CD14-positive monocyte (primary cell): ENCODE measurements around the gene SLC25A14. TPM values are rescaled to one million over a fixed set of nuclear protein-coding genes. Genes with fewer than 3 reads are reported as not detected.

Source experiments
- DNase-seq, 3 donors: peaks; one replicate each; pipeline ENCODE4 v3.0.0-alpha.2; 2011 to 2022
- H2AFZ ChIP-seq: 2 replicates; pipeline ENCODE4 v1.6.0; 2012; ENCODE audit warnings: mild to moderate bottlenecking, low read depth, low read length, inconsistent platforms; ENCODE audit not compliant: insufficient read depth, poor library complexity, severe bottlenecking
- H3K27ac ChIP-seq, 2 donors: 1 replicate in 1 of 2; 2 replicates in 1 of 2; pipeline ENCODE4 v1.5.1; 2012 to 2013; ENCODE audit warnings: low read length in 2 of 2, control low read depth in 1 of 2, inconsistent platforms in 1 of 2, low read depth in 1 of 2, mild to moderate bottlenecking in 1 of 2
- H3K27me3 ChIP-seq, 2 donors: one replicate each; pipeline versions ENCODE4 v1.6.0 to v1.6.1; 2011 to 2013; ENCODE audit warnings: low read length in 2 of 2; ENCODE audit not compliant: control insufficient read depth in 2 of 2, insufficient read depth in 2 of 2
- H3K36me3 ChIP-seq, 2 donors: replicated peaks in 1 of 2; 1 replicate in 1 of 2; 2 replicates in 1 of 2; pipeline versions ENCODE4 v1.5.1 to v1.6.1; 2012 to 2013; ENCODE audit warnings: low read length in 2 of 2, control low read depth in 1 of 2, inconsistent platforms in 1 of 2, mild to moderate bottlenecking in 1 of 2; ENCODE audit not compliant: insufficient read depth in 2 of 2, control insufficient read depth in 1 of 2
- H3K4me1 ChIP-seq, 2 donors: 1 replicate in 1 of 2; 2 replicates in 1 of 2; pipeline versions ENCODE4 v1.5.1 to v1.6.1; 2012 to 2013; ENCODE audit warnings: low read length in 2 of 2, control low read depth in 1 of 2, inconsistent platforms in 1 of 2, mild to moderate bottlenecking in 1 of 2, moderate library complexity in 1 of 2; ENCODE audit not compliant: insufficient read depth in 2 of 2, control insufficient read depth in 1 of 2
- H3K4me2 ChIP-seq: replicated peaks from 2 replicates; pipeline ENCODE3; 2012; ENCODE audit warnings: low read length, moderate library complexity, mild to moderate bottlenecking; ENCODE audit not compliant: poor library complexity, severe bottlenecking; ENCODE audit errors: extremely low read depth
- H3K4me3 ChIP-seq, 3 experiments: fragments of 200-600 bp in 1 of 3; sonication (generic) in 1 of 3; replicated peaks in 1 of 3; 1 replicate in 2 of 3; 2 replicates in 1 of 3; pipeline ENCODE4 v1.5.1; 2011 to 2013; ENCODE audit warnings: low read length in 3 of 3, mild to moderate bottlenecking in 3 of 3, control low read depth in 2 of 3, low read depth in 2 of 3, inconsistent platforms in 1 of 3, moderate library complexity in 1 of 3
- H3K79me2 ChIP-seq: 2 replicates; pipeline ENCODE4 v1.6.0; 2012; ENCODE audit warnings: mild to moderate bottlenecking, control low read depth, inconsistent platforms, low read length, moderate library complexity; ENCODE audit not compliant: insufficient read depth
- H3K9ac ChIP-seq: 2 replicates; pipeline ENCODE4 v1.6.0; 2017; ENCODE audit warnings: low read length, mild to moderate bottlenecking; ENCODE audit not compliant: insufficient read depth, poor library complexity, severe bottlenecking
- H3K9me3 ChIP-seq, 2 donors: replicated peaks in 1 of 2; 1 replicate in 1 of 2; 2 replicates in 1 of 2; pipeline versions ENCODE4 v1.5.1 to v1.6.1; 2012 to 2013; ENCODE audit warnings: low read length in 2 of 2, control low read depth in 1 of 2; ENCODE audit not compliant: control insufficient read depth in 1 of 2, insufficient read depth in 1 of 2
- H4K20me1 ChIP-seq: 2 replicates; pipeline ENCODE4 v1.6.0; 2012; ENCODE audit warnings: mild to moderate bottlenecking, low read length, control low read depth, moderate library complexity; ENCODE audit not compliant: insufficient read depth
- H3K27ac Mint-ChIP-seq, 7 donors: one replicate each; pipeline ENCODE4 v1.8.0; 2020; ENCODE audit warnings: mild to moderate bottlenecking in 7 of 7, mixed read lengths in 7 of 7, moderate library complexity in 6 of 7, inconsistent platforms in 2 of 7
- H3K27me3 Mint-ChIP-seq, 3 donors: one replicate each; pipeline ENCODE4 v1.8.0; 2021 to 2022; ENCODE audit warnings: low read depth in 3 of 3, mild to moderate bottlenecking in 3 of 3, mixed read lengths in 3 of 3, moderate library complexity in 3 of 3, inconsistent platforms in 1 of 3
- H3K36me3 Mint-ChIP-seq, 2 donors: one replicate each; pipeline ENCODE4 v1.8.0; 2020; ENCODE audit warnings: mixed read lengths in 2 of 2, inconsistent platforms in 1 of 2, mild to moderate bottlenecking in 1 of 2
- H3K4me1 Mint-ChIP-seq: one replicate; pipeline ENCODE4 v1.8.0; 2020; ENCODE audit warnings: mild to moderate bottlenecking, mixed read lengths
- H3K4me3 Mint-ChIP-seq, 2 donors: one replicate each; pipeline ENCODE4 v1.8.0; 2020; ENCODE audit warnings: mild to moderate bottlenecking in 2 of 2, mixed read lengths in 2 of 2, moderate library complexity in 1 of 2
- H3K9me3 Mint-ChIP-seq, 7 donors: one replicate each; pipeline ENCODE4 v1.8.0; 2020 to 2022; ENCODE audit warnings: mixed read lengths in 7 of 7, mild to moderate bottlenecking in 6 of 7, moderate library complexity in 6 of 7, inconsistent platforms in 2 of 7
- CTCF ChIP-seq: fragments of 200-600 bp; IDR thresholded peaks from one replicate; pipeline ENCODE4 v1.8.0; 2022; ENCODE audit warnings: antibody characterized with exemption, mild to moderate bottlenecking
- WGBS: methylation state at CpG from one replicate; pipeline ENCODE4 v1.1.5; 2013; ENCODE audit warnings: missing lambda C conversion rate; ENCODE audit not compliant: insufficient coverage; 5-methylcytosine and 5-hydroxymethylcytosine counted together
- intact Hi-C, 2 donors: fragments of 100-400 bp; cut with micrococcal nuclease; formaldehyde crosslinking; loops; one replicate each; pipeline versions ENCODE4 v1.15.0 to v1.15.1; 2023
- polyA plus RNA-seq, 3 donors: library from polyadenylated mRNA; depleted of rRNA in 1 of 3; unstranded in 2 of 3; stranded (reverse) in 1 of 3; fragments of 300-500 nt in 2 of 3; fragments of >200 nt in 1 of 3; fragmentation: Illumina TruSeq in 2 of 3; gene quantifications; 1 replicate in 2 of 3; 2 replicates in 1 of 3; pipeline ENCODE4 v1.2.3, GENCODE V29; 2012 to 2021

SLC25A14 gene
- polyA plus RNA-seq, 3 donors: 7.5 to 19.2 (median 12.2) TPM

GRCh38 chrX:130376077-130376476 is 36.4 kb downstream of the SLC25A14 start:
- no peaks in the 10 kb centered on the region for H3K9me3 Mint-ChIP-seq
- Histone ChIP-seq H3K27me3 (no peaks in the 10 kb centered on the region), H3K4me1 (no peaks in the 10 kb centered on the region), H3K4me2 (no peak overlapping the region), H3K9ac (no peak overlapping the region), H4K20me1 (no peaks in the 10 kb centered on the region), H2AFZ (no peak overlapping the region), H3K9me3 (no peaks in the 10 kb centered on the region), H3K27ac (no peak overlapping the region), H3K36me3 (peaks cover 0 to 14% of the 10 kb centered on the region in 2 donors), H3K4me3 (no peak overlapping the region), H3K79me2 (no peaks in the 10 kb centered on the region)
- no peak overlapping the region for H3K4me3 Mint-ChIP-seq
- intact Hi-C loops: no loop called here
- H3K4me1 Mint-ChIP-seq: no peaks in the 10 kb centered on the region
- peaks cover 0 to 5% (median 0%) of the 10 kb centered on the region in 3 donors for H3K27me3 Mint-ChIP-seq
- no peak for TF ChIP-seq CTCF
- no peak for DNase-seq
- H3K36me3 Mint-ChIP-seq: peaks cover 5 to 7% of the 10 kb centered on the region in 2 donors
- H3K27ac Mint-ChIP-seq: no peak overlapping the region

GRCh38 chrX:130378024-130378669 is 38.4 kb downstream of the SLC25A14 start:
- H3K4me2 ChIP-seq: no peak overlapping the region
- H3K79me2 ChIP-seq: no peaks in the 10 kb centered on the region
- intact Hi-C loops: no loop called here
- H3K9ac ChIP-seq: no peak overlapping the region
- Mint-ChIP-seq H3K27me3 (peaks cover 0 to 9% (median 0%) of the 10 kb centered on the region in 3 donors), H3K36me3 (peaks cover 0 to 3% of the 10 kb centered on the region in 2 donors), H3K4me3 (no peak overlapping the region), H3K9me3 (no peaks in the 10 kb centered on the region), H3K27ac (no peak overlapping the region), H3K4me1 (no peaks in the 10 kb centered on the region)
- DNase-seq: no peak
- no peak overlapping the region for H2AFZ ChIP-seq
- H3K9me3 ChIP-seq: no peaks in the 10 kb centered on the region
- peaks cover 0 to 12% of the 10 kb centered on the region in 2 donors for H3K36me3 ChIP-seq
- no peak overlapping the region for H3K4me3 ChIP-seq
- H4K20me1 ChIP-seq: no peaks in the 10 kb centered on the region
- 17% methylated on average over 3 of the region's 5 CpGs for whole genome bisulfite sequencing
- H3K27ac ChIP-seq: no peak overlapping the region
- H3K4me1 ChIP-seq: no peaks in the 10 kb centered on the region
- no peak for TF ChIP-seq CTCF
- no peaks in the 10 kb centered on the region for H3K27me3 ChIP-seq
